DOHH2 (cell line): ENCODE results near the gene NAE1.

Source experiments
- H3F3A ChIP-seq: fragments of 200-600 bp; sonication (generic), shearing (Covaris generic); 2 replicates; pipeline ENCODE4 v1.6.0; 2016; ENCODE audit warnings: antibody characterized with exemption, mild to moderate bottlenecking; ENCODE audit not compliant: control insufficient read depth, insufficient read depth
- H3K27ac ChIP-seq: fragments of 200-600 bp; sonication (generic); 2 replicates; pipeline ENCODE4 v1.5.1; 2014; ENCODE audit warnings: low read depth, mild to moderate bottlenecking, low read length, moderate library complexity
- H3K27me3 ChIP-seq: fragments of 200-600 bp; sonication (generic); 2 replicates; pipeline ENCODE4 v1.6.1; 2014; ENCODE audit warnings: mild to moderate bottlenecking, low read length, mixed read lengths; ENCODE audit not compliant: control insufficient read depth
- H3K36me3 ChIP-seq: fragments of 200-600 bp; sonication (generic); 2 replicates; pipeline ENCODE4 v1.6.1; 2014; ENCODE audit warnings: mild to moderate bottlenecking, low read length, moderate library complexity, mixed read lengths; ENCODE audit not compliant: control insufficient read depth
- H3K4me1 ChIP-seq: fragments of 200-600 bp; sonication (generic); 2 replicates; pipeline ENCODE4 v1.6.1; 2014; ENCODE audit warnings: mild to moderate bottlenecking, low read length, mixed read lengths; ENCODE audit not compliant: control insufficient read depth
- H3K4me2 ChIP-seq: fragments of 200-600 bp; sonication (generic); 2 replicates; pipeline ENCODE4 v1.6.0; 2014; ENCODE audit warnings: mild to moderate bottlenecking, low read length, moderate library complexity
- H3K4me3 ChIP-seq: fragments of 200-600 bp; sonication (generic); 2 replicates; pipeline ENCODE4 v1.5.1; 2014; ENCODE audit warnings: mild to moderate bottlenecking, low read length, mixed read lengths
- H3K79me2 ChIP-seq: fragments of 200-600 bp; sonication (generic); 2 replicates; pipeline ENCODE4 v1.6.1; 2014; ENCODE audit warnings: mild to moderate bottlenecking, low read length, mixed read lengths; ENCODE audit not compliant: control insufficient read depth
- H3K9me2 ChIP-seq: fragments of 200-600 bp; sonication (generic); replicated peaks from 2 replicates; pipeline ENCODE4 v1.6.1; 2014; ENCODE audit warnings: mild to moderate bottlenecking, low read length, mixed read lengths; ENCODE audit not compliant: control insufficient read depth
- H3K9me3 ChIP-seq: fragments of 200-600 bp; sonication (generic); 2 replicates; pipeline ENCODE4 v1.6.1; 2014; ENCODE audit warnings: antibody characterized with exemption, low read length, mixed read lengths; ENCODE audit not compliant: control insufficient read depth, insufficient read depth
- H4K20me1 ChIP-seq: fragments of 200-600 bp; sonication (generic); 2 replicates; pipeline ENCODE4 v1.6.0; 2014; ENCODE audit warnings: low read depth, mild to moderate bottlenecking, antibody characterized with exemption, low read length, moderate library complexity; ENCODE audit not compliant: control insufficient read depth, insufficient read depth
- CTCF ChIP-seq: fragments of 200-600 bp; sonication (generic); IDR thresholded peaks from one replicate; pipeline ENCODE4 v1.5.1; 2014; ENCODE audit warnings: antibody characterized with exemption, mild to moderate bottlenecking, low read depth, low read length; ENCODE audit not compliant: poor library complexity, severe bottlenecking
- EZH2phosphoT487 ChIP-seq: fragments of 200-600 bp; sonication (generic); IDR thresholded peaks from 2 replicates; pipeline ENCODE4 v1.6.1; 2017; ENCODE audit warnings: borderline replicate concordance, mild to moderate bottlenecking, antibody characterized with exemption, low read length, moderate library complexity, mixed read lengths

The NAE1 gene

GRCh38 chr16:66811043-66811442, 19.7 kb downstream of the NAE1 start:
- H3F3A ChIP-seq, result 0 out of 2 replicates have a peak, but pooled peaks cover 2% of the 10 kb centered on the region
- H3K4me1 ChIP-seq, result no peaks in the 10 kb centered on the region
- H3K4me3 ChIP-seq, result no peak overlapping the region
- no peaks in the 10 kb centered on the region for H3K9me2 ChIP-seq
- TF ChIP-seq CTCF (no peak), EZH2phosphoT487 (no peak)
- no peaks in the 10 kb centered on the region for H3K9me3 ChIP-seq
- no peak overlapping the region for H3K4me2 ChIP-seq
- no peaks in the 10 kb centered on the region for H4K20me1 ChIP-seq
- no peak overlapping the region for H3K27ac ChIP-seq
- H3K79me2 ChIP-seq, result no peaks in the 10 kb centered on the region
- peaks cover 82% of the 10 kb centered on the region for H3K36me3 ChIP-seq
- no peaks in the 10 kb centered on the region for H3K27me3 ChIP-seq

- Histone ChIP-seq H3F3A (0 out of 2 replicates have a peak, but pooled peaks cover 2% of the 10 kb centered on the region), H3K27me3 (no peaks in the 10 kb centered on the region), H3K4me3 (no peak overlapping the region), H3K9me3 (no peaks in the 10 kb centered on the region), H3K4me1 (no peaks in the 10 kb centered on the region), H4K20me1 (no peaks in the 10 kb centered on the region), H3K27ac (no peak overlapping the region), H3K9me2 (no peaks in the 10 kb centered on the region), H3K79me2 (no peaks in the 10 kb centered on the region), H3K36me3 (peaks cover 85% of the 10 kb centered on the region), H3K4me2 (no peak overlapping the region)
- TF ChIP-seq CTCF, result no peak
- no peak for TF ChIP-seq EZH2phosphoT487
These were observed 20.4 kb downstream of the NAE1 start for GRCh38 chr16:66810391-66810790.

GRCh38 chr16:66809765-66810164, 21.0 kb downstream of the NAE1 start:
- H3K4me3 ChIP-seq, result no peak overlapping the region
- TF ChIP-seq CTCF (no peak), EZH2phosphoT487 (no peak)
- no peaks in the 10 kb centered on the region for H3K4me1 ChIP-seq
- H3K79me2 ChIP-seq, result no peaks in the 10 kb centered on the region
- H3K9me3 ChIP-seq, result no peaks in the 10 kb centered on the region
- no peak overlapping the region for H3K4me2 ChIP-seq
- H4K20me1 ChIP-seq, result no peaks in the 10 kb centered on the region
- H3K27me3 ChIP-seq, result no peaks in the 10 kb centered on the region
- H3K9me2 ChIP-seq, result no peaks in the 10 kb centered on the region
- H3K36me3 ChIP-seq, result peaks cover 85% of the 10 kb centered on the region
- 0 out of 2 replicates have a peak, but pooled peaks cover 2% of the 10 kb centered on the region for H3F3A ChIP-seq
- no peak overlapping the region for H3K27ac ChIP-seq

- H3K4me1 ChIP-seq, result no peaks in the 10 kb centered on the region
- H3K36me3 ChIP-seq, result peaks cover 42% of the 10 kb centered on the region
- H4K20me1 ChIP-seq, result no peaks in the 10 kb centered on the region
These were observed 28.6 kb downstream of the NAE1 start for GRCh38 chr16:66802159-66802558.

More at GRCh38 chr16:66802159-66802558, 28.6 kb downstream of the NAE1 start:
- Histone ChIP-seq H3K27me3 (no peaks in the 10 kb centered on the region), H3K4me2 (no peak overlapping the region), H3K9me3 (no peaks in the 10 kb centered on the region), H3K79me2 (no peaks in the 10 kb centered on the region), H3K4me3 (no peak overlapping the region), H3K27ac (no peak overlapping the region), H3F3A (peaks cover 9% of the 10 kb centered on the region; the same call in 1 of the 2 replicates), H3K9me2 (no peaks in the 10 kb centered on the region)
- no peak for TF ChIP-seq CTCF
- no peak for TF ChIP-seq EZH2phosphoT487
